Motor neuron (in vitro differentiated cells): ENCODE results near the gene AKAP13. TPM values are rescaled to one million over a fixed set of nuclear protein-coding genes. Genes with fewer than 3 reads are reported as not detected.
"Not testable (repeated sequence)": the region's sequence is repeated elsewhere in the genome, so short reads cannot be mapped to it uniquely, and the experiment has no call there.

ENCODE experiments used
- ATAC-seq, 8 experiments: fragments of 200-7000 bp; cut with Tn5 transposase; replicated peaks in 6 of 8; 2 replicates each; pipeline ENCODE4 v1.8.0; 2021; ENCODE audit warnings: mild to moderate bottlenecking in 8 of 8, moderate library complexity in 8 of 8
- H3K27ac ChIP-seq, 2 donors: fragments of 250-450 bp; sonication (Bioruptor Pico); 2 replicates each; pipeline ENCODE4 v1.9.0; 2021; ENCODE audit warnings: antibody characterized with exemption in 2 of 2, mild to moderate bottlenecking in 2 of 2, moderate library complexity in 1 of 2
- H3K4me1 ChIP-seq, 2 donors: fragments of 250-450 bp; sonication (Bioruptor Pico); replicated peaks in 1 of 2; 2 replicates each; pipeline ENCODE4 v1.6.1; 2021; ENCODE audit warnings: antibody characterized with exemption in 2 of 2, mild to moderate bottlenecking in 2 of 2, moderate library complexity in 1 of 2
- H3K4me3 ChIP-seq, 5 donors: fragments of 250-450 bp; sonication (Bioruptor Pico); 2 replicates each; pipeline ENCODE4 v1.9.0; 2021; ENCODE audit warnings: antibody characterized with exemption in 5 of 5, mild to moderate bottlenecking in 5 of 5, moderate library complexity in 4 of 5
- WGBS, 10 experiments: fragments of 450-650 bp; shearing (Covaris generic); methylation state at CpG; one replicate each; pipeline ENCODE4 v1.0.0; 2022; 5-methylcytosine and 5-hydroxymethylcytosine counted together
- in situ Hi-C, 9 experiments: fragments of 400-800 bp; cut with MboI; loops; one replicate each; pipeline ENCODE4 v1.15.0; 2021; ENCODE audit warnings: low sequenced_read_pairs in 9 of 9, low pct_unique_long_range_greater_than_20kb in 2 of 9; ENCODE audit not compliant: unreplicated experiment in 9 of 9
- total RNA-seq, 8 experiments: library from RNA; unstranded; fragments of 300-600 nt; gene quantifications; 2 replicates each; pipeline versions ENCODE4 v1.2.3 to v1.2.4, GENCODE V29; 2022

The AKAP13 gene
- total RNA-seq, 8 experiments from 2014 or later: 18.6 to 60.2 (median 38.2) TPM

DNA sequence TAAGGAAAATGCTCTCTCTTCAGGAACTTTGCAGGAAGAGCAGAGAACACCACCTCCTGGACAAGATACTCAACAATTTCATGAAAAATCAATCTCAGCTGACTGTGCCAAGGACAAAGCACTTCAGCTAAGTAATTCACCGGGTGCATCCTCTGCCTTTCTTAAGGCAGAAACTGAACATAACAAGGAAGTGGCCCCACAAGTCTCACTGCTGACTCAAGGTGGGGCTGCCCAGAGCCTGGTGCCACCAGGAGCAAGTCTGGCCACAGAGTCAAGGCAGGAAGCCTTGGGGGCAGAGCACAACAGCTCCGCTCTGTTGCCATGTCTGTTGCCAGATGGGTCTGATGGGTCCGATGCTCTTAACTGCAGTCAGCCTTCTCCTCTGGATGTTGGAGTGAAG lies 200.5 kb downstream of the AKAP13 start:
- in situ Hi-C loops: no loop called here

GRCh38 chr15:85581495-85581894 lies 201.1 kb downstream of the AKAP13 start:
- in situ Hi-C loops: no loop called here
- 83 to 100% (median 100%) methylated on average over 1 to 5 of the region's 8 CpGs; no CpG with 5 or more reads in 5 of the 10 experiments for WGBS, 10 experiments
- H3K4me3 ChIP-seq: no peak overlapping the region
- H3K27ac ChIP-seq: no peak overlapping the region
- peaks cover 3 to 5% of the 10 kb centered on the region in 2 donors for H3K4me1 ChIP-seq
- no peak for ATAC-seq

More for the DNA sequence above, 200.5 kb downstream of the AKAP13 start:
- Histone ChIP-seq H3K4me3 (no peak overlapping the region), H3K27ac (no peak overlapping the region), H3K4me1 (peaks cover 3 to 5% of the 10 kb centered on the region in 2 donors)
- ATAC-seq: no peak
- WGBS, 10 experiments: 50 to 100% (median 65%) methylated on average over 1 to 2 of the region's 3 CpGs; no CpG with 5 or more reads in 6 of the 10 experiments

- 59 to 100% (median 80%) methylated on average over 1 to 9 of the region's 10 CpGs; no CpG with 5 or more reads in 1 of the 10 experiments for WGBS, 10 experiments
- in situ Hi-C loops: no loop called here
- peak in 3 of 8 experiments; percentile 33 to 48 (median 35) for ATAC-seq
- H3K27ac ChIP-seq: no peak overlapping the region
- no peak overlapping the region for H3K4me3 ChIP-seq
- H3K4me1 ChIP-seq: peaks cover 3 to 5% of the 10 kb centered on the region in 2 donors
Measured at GRCh38 chr15:85582131-85583079, 202.0 kb downstream of the AKAP13 start.

DNA sequence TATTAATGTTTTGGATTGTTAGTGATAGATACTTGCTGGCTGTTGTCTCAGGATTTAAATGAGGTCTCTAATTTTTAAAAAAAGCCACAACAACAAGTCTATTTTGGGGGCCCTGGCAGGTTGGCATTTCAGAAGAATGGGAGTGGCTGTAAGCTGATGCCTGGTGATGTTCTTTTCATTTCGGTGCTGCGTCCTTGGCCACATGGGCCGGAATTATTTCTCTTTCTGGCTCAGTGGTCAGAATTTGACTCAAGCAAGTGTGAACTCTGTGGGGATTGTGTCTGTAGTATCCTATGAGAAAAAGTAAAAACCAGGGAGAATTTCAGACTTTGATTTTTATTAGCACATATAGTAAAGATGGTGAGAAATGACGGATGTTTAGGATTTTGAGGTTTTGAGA lies 203.0 kb downstream of the AKAP13 start:
- Histone ChIP-seq H3K4me3 (no peak overlapping the region), H3K4me1 (peaks cover 3 to 5% of the 10 kb centered on the region in 2 donors), H3K27ac (no peak overlapping the region)
- ATAC-seq: no peak
- WGBS, 10 experiments: 75 to 92% (median 87%) methylated on average over 1 to 4 of the region's 4 CpGs
- in situ Hi-C loops: no loop called here

DNA sequence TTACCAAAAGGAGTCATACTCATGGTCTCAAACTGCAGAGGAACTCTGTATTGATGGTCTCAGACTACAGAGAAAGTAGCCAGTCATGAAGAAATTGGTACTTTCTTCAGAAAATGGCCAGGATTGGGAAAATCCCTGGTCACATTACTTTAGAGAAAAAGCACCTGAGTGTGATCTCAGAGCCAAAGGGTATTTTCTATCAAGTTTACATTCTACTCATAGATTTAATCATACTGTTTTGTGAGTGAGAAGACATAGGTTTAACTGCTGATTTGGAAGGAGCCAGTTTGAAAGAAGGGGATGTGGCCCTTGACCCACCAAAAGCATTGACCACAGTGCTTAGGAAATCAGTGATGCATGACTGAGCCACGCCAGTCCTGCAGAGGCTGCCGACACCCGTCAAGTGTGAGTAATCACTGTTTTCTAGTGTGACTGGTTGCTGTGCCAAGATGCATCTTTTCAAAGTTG lies 203.6 kb downstream of the AKAP13 start:
- 20 to 100% (median 69%) methylated on average over 1 to 3 of the region's 3 CpGs; no CpG with 5 or more reads in 6 of the 10 experiments for WGBS, 10 experiments
- H3K27ac ChIP-seq: no peak overlapping the region
- peaks cover 3 to 5% of the 10 kb centered on the region in 2 donors for H3K4me1 ChIP-seq
- ATAC-seq: peak in 1 of 8 experiments; percentile 19
- in situ Hi-C loops: no loop called here
- no peak overlapping the region for H3K4me3 ChIP-seq

DNA sequence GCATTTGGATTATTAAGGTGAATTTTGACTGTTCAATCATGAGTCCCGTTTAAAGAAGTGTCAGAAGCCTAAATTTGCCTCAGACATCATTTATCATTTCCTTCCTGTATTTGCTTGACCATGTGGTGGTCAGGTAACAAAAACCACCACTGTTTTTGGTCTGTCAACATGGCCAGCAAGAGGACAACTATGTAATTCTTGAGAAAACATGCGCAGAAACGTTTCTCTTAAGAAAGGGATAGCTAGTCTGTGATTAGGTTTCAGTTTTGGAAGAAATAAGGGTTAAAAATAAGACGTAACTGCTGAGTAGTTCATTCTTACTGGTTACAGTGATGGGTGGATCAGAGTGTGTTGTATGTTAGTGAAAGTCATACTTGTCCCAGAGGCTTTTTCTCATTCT lies 204.5 kb downstream of the AKAP13 start:
- ATAC-seq: no peak
- Histone ChIP-seq H3K4me3 (no peak overlapping the region), H3K27ac (no peak overlapping the region), H3K4me1 (peaks cover 3 to 5% of the 10 kb centered on the region in 2 donors)
- 45 to 100% (median 67%) methylated on average over 1 to 4 of the region's 4 CpGs for WGBS, 10 experiments
- in situ Hi-C loops: no loop called here

GRCh38 chr15:85586196-85586595 lies 205.8 kb downstream of the AKAP13 start:
- H3K27ac ChIP-seq, in situ Hi-C loops, ATAC-seq: not testable (repeated sequence)

DNA sequence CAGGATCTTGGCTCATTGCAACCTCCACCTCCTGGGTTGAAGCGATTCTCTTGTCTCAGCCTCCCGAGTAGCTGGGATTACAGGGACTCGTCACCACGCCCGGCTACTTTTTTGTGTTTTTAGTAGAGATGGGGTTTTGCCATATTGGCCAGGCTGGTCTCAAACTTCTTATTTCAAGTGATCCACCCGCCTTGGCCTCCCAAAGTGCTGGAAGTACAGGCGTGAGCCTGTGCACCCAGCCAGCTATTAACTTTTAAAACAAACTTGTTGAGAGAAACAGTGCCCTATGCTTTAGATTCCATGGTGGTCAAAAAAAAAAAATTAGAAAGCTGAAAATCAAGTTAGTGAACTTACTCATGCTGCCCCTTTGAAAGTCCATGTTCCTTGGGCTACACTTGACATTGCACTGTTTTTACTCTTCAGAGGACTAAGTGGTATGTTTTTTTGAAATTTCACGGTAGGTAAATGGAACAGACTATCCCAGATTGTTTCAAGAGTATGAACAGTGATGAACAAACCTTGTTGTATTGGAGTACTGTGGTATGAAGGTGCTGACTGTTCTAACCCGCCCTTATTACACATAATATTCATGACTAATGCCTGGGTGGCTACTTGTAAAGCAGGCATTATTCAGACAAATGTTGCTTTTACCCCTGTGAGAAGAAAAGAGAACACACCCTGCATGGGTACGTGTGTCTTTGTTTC lies 207.5 kb downstream of the AKAP13 start:
- peak in 3 of 8 experiments; percentile 78 to 87 (median 84) for ATAC-seq
- WGBS, 10 experiments: 61 to 100% (median 97%) methylated on average over 1 to 10 of the region's 10 CpGs
- in situ Hi-C loops: no loop called here
- no peak overlapping the region for H3K4me3 ChIP-seq
- no peak overlapping the region for H3K27ac ChIP-seq
- peaks cover 1 to 5% of the 10 kb centered on the region in 2 donors for H3K4me1 ChIP-seq

More at GRCh38 chr15:85586196-85586595, 205.8 kb downstream of the AKAP13 start:
- not testable (repeated sequence) for H3K4me1 ChIP-seq, H3K4me3 ChIP-seq
- 80 to 100% (median 99%) methylated on average over 1 to 5 of the region's 5 CpGs for WGBS, 10 experiments

DNA sequence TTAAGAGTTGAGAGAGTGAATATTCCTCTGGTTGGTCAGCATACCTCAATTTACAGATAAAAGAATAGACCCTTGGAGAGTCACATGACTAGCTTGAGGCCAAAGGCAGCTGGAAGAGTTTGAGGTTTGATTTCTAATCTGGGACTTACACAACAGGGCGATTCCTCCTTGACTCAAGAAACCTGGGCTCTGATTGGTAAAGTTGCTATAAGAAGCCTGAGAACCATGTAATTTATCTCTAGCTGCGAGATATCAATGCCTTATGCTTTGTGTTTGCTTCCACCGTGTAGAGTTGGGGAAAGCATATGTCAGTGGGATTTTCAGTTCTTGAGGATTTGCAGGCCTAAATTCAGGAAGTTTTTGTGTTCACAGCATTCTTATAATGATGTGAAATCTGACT lies 208.3 kb downstream of the AKAP13 start:
- no peak overlapping the region for H3K4me3 ChIP-seq
- no peak overlapping the region for H3K27ac ChIP-seq
- no peaks in the 10 kb centered on the region for H3K4me1 ChIP-seq
- WGBS, 10 experiments: 5 to 100% (median 60%) methylated on average over 1 to 3 of the region's 3 CpGs; no CpG with 5 or more reads in 2 of the 10 experiments
- peak in 3 of 8 experiments; percentile 18 to 51 (median 31) for ATAC-seq
- in situ Hi-C loops: no loop called here

GRCh38 chr15:85589851-85590250 lies 209.4 kb downstream of the AKAP13 start:
- in situ Hi-C loops: no loop called here
- Histone ChIP-seq H3K4me1 (no peaks in the 10 kb centered on the region), H3K4me3 (no peak overlapping the region), H3K27ac (no peak overlapping the region)
- 0 to 83% (median 38%) methylated on average over 1 to 2 of the region's 2 CpGs; no CpG with 5 or more reads in 1 of the 10 experiments for WGBS, 10 experiments
- ATAC-seq: no peak

DNA sequence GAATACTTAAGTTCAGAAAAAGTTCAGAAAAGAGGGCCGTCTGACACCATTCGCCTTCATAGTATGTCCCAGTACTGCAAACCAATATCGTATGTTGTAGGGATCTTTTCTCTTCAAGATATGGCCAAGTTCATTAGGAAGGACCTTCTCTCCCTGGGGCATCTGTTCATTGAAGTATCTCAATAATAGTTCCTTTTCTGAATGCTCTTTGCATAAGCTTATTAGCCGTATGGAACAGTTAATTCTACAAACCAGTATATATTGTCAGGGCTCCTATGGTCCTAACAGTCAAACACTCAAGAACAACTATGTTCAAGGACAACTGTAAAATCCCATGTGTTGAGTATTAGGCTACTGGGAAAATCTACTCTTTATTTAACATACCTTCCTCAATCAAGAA lies 211.2 kb downstream of the AKAP13 start:
- in situ Hi-C loops: no loop called here
- 89 to 100% (median 100%) methylated on average over 1 to 4 of the region's 4 CpGs; no CpG with 5 or more reads in 1 of the 10 experiments for WGBS, 10 experiments
- H3K27ac ChIP-seq: no peak overlapping the region
- H3K4me1 ChIP-seq: no peaks in the 10 kb centered on the region
- no peak for ATAC-seq
- no peak overlapping the region for H3K4me3 ChIP-seq

- 0 to 100% (median 80%) methylated on average over 1 to 3 of the region's 3 CpGs; no CpG with 5 or more reads in 1 of the 10 experiments for WGBS, 10 experiments
- in situ Hi-C loops: no loop called here
Measured at GRCh38 chr15:85592148-85592547, 211.7 kb downstream of the AKAP13 start.

More at GRCh38 chr15:85592148-85592547, 211.7 kb downstream of the AKAP13 start:
- Histone ChIP-seq H3K27ac (no peak overlapping the region), H3K4me1 (no peaks in the 10 kb centered on the region), H3K4me3 (no peak overlapping the region)
- peak in 5 of 8 experiments; percentile 24 to 69 (median 52) for ATAC-seq
